ENCODE results near the gene FAM24B.
"Not testable (repeated sequence)": the region's sequence is repeated elsewhere in the genome, so short reads cannot be mapped to it uniquely, and the experiment has no call there.

DNA sequence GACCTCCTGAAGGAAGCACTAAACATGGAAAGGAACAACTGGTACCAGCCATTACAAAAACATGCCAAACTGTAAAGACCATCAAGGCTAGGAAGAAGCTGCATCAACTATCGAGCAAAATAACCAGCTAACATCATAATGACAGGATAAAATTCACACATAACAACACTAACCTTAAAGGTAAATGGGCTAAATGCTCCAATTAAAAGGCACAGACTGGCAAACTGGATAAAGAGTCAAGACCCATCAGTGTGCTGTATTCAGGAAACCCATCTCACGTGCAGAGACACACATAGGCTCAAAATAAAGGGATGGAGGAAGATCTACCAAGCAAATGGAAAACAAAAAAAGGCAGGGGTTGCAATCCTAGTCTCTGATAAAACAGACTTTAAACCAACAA lies 10.6 kb downstream of the FAM24B start:
- TF ChIP-seq EP300 (conservative IDR thresholded peaks at IDR 0.05; ENCODE audit: poor library complexity, severe bottlenecking); SMC3 (conservative IDR thresholded peaks at IDR 0.05; ENCODE audit: poor library complexity); POLR2AphosphoS5 (IDR thresholded peaks at IDR 0.05); EZH2 (IDR thresholded peaks at IDR 0.05; ENCODE audit: borderline replicate concordance, insufficient read depth, low read length, poor library complexity, severe bottlenecking); MXI1 (conservative IDR thresholded peaks at IDR 0.05; ENCODE audit: poor library complexity, severe bottlenecking): not testable (repeated sequence)
- TF ChIP-seq, protein P1, sequence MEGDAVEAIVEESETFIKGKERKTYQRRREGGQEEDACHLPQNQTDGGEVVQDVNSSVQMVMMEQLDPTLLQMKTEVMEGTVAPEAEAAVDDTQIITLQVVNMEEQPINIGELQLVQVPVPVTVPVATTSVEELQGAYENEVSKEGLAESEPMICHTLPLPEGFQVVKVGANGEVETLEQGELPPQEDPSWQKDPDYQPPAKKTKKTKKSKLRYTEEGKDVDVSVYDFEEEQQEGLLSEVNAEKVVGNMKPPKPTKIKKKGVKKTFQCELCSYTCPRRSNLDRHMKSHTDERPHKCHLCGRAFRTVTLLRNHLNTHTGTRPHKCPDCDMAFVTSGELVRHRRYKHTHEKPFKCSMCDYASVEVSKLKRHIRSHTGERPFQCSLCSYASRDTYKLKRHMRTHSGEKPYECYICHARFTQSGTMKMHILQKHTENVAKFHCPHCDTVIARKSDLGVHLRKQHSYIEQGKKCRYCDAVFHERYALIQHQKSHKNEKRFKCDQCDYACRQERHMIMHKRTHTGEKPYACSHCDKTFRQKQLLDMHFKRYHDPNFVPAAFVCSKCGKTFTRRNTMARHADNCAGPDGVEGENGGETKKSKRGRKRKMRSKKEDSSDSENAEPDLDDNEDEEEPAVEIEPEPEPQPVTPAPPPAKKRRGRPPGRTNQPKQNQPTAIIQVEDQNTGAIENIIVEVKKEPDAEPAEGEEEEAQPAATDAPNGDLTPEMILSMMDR (IDR thresholded peaks at IDR 0.05; ENCODE audit: poor library complexity, severe bottlenecking) = not testable (repeated sequence)

Data from neural cell (in vitro differentiated cells).